NCI-H69 (cell line): ENCODE results near the gene RRP9.
"Not testable (repeated sequence)": the region's sequence is repeated elsewhere in the genome, so short reads cannot be mapped to it uniquely, and the experiment has no call there.

Source experiments
- DNase-seq: peaks from one replicate; lab custom pipeline; 2025; lab: John Stamatoyannopoulos, UW

RRP9 gene

GRCh38 chr3:51941798-51942602, at the start of gene RRP9, which contains the start of gene PARP3:
Gene RRP9, minus strand, starts transcription at chr3:51941904. Its CDS starts 37 bp downstream, at chr3:51941867.
Gene PARP3, plus strand, starts transcription at chr3:51942363. Its CDS starts 993 bp downstream, at chr3:51943356.
- DNase-seq, result peak; percentile 99

- not testable (repeated sequence) for DNase-seq
These were observed 48.8 kb upstream of the RRP9 start for GRCh38 chr3:51990501-51990971.

GRCh38 chr3:51988286-51989146, 46.8 kb upstream of the RRP9 start:
- no peak for DNase-seq

- no peak for DNase-seq
These were observed 45.9 kb upstream of the RRP9 start for GRCh38 chr3:51987568-51987967.

GRCh38 chr3:51986010-51986947, 44.6 kb upstream of the RRP9 start:
- DNase-seq, result no peak

- DNase-seq, result no peak
These were observed 43.4 kb upstream of the RRP9 start for GRCh38 chr3:51985063-51985462.

GRCh38 chr3:51984269-51984647, 42.6 kb upstream of the RRP9 start:
- DNase-seq, result no peak

GRCh38 chr3:51983578-51984268, 42.0 kb upstream of the RRP9 start:
- no peak for DNase-seq

- DNase-seq, result peak; percentile 70
These were observed 41.3 kb upstream of the RRP9 start, which contains the start of gene ACY1 for GRCh38 chr3:51982838-51983577. Gene ACY1, plus strand, starts transcription at chr3:51983535. Its CDS starts 530 bp downstream, at chr3:51984065.

GRCh38 chr3:51982352-51982837, 40.7 kb upstream of the RRP9 start:
- DNase-seq, result peak; percentile 65

- DNase-seq, result no peak
These were observed 38.5 kb upstream of the RRP9 start for GRCh38 chr3:51980253-51980652.

- DNase-seq, result no peak
These were observed 36.4 kb upstream of the RRP9 start for GRCh38 chr3:51978143-51978502.

- DNase-seq, result no peak
These were observed 35.9 kb upstream of the RRP9 start for GRCh38 chr3:51977446-51978142.

- peak; percentile 88 for DNase-seq
These were observed 34.3 kb upstream of the RRP9 start for GRCh38 chr3:51975852-51976549.

- DNase-seq, result peak; percentile 76
These were observed 33.5 kb upstream of the RRP9 start, which contains the start of gene ABHD14A for GRCh38 chr3:51974963-51975851. Gene ABHD14A, plus strand, starts transcription at chr3:51975064. Its CDS starts 72 bp downstream, at chr3:51975136.

GRCh38 chr3:51974277-51974962, 32.7 kb upstream of the RRP9 start:
- peak; percentile 53 for DNase-seq

GRCh38 chr3:51971350-51971749, 29.6 kb upstream of the RRP9 start:
- DNase-seq, result no peak
